Measurements from ENCODE around the gene TPBGL.

GRCh38 chr11:75263944-75264349 is 23.4 kb downstream of the TPBGL start:
- no peak for TF ChIP-seq POLR2A (IDR thresholded peaks at IDR 0.05)
- no peak for TF ChIP-seq CTCF (IDR thresholded peaks at IDR 0.05)
- TF ChIP-seq EP300 (IDR thresholded peaks at IDR 0.05): no peak

All from ovary (tissue), 3 donors.